ENCODE results near the gene TAB2.

Gene TAB2

DNA sequence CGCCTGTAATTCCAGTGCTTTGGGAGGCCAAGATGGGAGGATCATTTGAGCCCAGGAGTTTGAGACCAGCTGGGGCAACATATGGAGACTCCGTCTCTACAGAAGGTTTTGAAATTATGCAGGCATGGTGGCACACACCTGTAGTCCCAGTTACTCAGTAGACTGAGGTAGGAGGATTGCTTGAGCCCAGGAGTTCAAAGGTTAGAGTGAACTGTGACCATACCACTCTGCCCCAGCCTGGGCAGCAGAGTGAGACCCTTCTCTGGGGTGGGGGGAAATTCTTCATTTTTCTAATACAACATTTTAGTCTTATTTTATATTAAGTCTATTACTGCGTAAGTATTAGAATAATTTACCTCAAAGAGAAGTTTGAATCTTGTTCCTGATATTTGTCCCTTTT is 62.5 kb downstream of the TAB2 start:
- no peak for DNase-seq

DNA sequence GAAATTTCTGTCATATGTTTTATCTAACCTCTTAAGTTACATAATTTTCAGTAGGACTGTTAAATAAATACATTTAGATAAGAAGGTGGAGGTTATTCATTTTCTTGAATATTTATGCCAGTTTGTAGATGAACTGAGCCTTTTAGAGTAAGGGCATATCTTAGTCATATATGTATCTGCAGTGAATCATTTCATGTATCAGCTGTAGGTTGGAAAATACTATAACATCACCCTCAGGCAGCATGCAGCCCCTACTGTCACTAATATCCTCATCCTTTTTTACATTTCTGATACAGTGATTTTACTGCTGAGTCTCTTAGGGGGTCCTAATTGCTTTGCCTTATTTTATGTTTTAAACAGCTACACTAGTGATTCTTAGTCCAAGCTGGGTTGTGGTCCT is 63.0 kb downstream of the TAB2 start:
- DNase-seq: no peak

DNA sequence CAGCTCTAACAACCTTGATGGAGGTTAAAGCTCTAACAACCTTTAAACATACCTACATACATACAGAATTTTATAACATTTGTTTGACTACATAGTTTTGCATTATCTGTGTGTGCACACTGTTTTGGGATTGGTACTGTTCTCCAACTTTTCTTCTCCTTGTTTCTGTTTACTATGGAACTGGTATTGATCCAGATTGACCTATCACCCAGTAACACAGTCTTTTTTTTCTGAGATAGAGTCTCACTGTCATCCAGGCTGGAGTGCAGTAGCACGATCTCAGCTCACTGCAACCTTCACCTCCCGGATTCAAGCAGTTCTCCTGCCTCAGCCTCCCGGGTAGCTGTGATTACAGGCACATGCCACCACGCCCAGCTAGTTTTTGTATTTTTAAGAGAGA is 65.9 kb downstream of the TAB2 start:
- DNase-seq: no peak

DNA sequence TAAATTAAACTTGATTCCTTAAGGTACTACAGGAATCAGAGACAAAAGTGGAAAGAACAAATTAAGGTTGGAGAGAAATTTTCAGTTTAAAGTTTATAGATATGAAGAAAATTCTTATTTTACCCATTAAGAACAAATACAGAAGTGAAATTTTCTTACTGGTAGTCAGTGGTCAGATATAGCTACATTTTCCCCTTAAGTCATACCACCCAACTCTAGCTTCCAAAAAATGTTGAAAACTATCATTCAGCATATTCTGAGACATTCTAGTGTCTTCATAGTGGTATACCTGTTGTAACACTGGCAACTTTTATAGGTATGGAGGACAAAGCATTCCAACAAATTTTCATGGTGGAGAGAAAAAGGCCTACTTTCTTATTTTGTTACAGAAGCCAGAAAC is 67.0 kb downstream of the TAB2 start:
- no peak for DNase-seq

DNA sequence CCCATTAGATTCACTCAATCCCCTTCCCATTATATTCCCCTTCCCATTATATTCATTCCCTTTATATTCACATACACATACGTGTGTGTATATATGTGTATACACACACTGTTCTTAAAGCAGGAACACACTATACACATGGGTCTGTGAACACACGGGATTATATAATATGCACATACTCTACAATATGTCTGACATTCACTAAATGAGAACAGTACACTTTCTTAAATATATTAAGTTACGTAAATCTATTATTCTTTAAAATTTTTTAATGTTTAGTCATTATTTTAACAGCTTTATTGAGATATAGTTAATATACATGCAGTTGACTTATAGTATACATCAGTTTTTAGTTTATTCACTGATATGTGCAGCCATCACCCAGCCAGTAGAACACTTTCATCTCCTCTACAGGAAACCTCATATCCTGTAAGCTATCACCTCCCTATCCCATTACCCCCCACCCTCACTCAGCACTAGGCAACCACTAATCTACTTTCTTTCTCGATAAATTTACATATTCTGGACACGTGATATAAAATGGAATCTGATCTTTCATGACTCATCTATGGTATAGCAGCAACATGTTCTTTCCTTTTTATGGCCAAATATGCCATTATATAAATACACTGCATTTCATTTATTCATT is 68.6 kb downstream of the TAB2 start:
- DNase-seq: no peak

DNA sequence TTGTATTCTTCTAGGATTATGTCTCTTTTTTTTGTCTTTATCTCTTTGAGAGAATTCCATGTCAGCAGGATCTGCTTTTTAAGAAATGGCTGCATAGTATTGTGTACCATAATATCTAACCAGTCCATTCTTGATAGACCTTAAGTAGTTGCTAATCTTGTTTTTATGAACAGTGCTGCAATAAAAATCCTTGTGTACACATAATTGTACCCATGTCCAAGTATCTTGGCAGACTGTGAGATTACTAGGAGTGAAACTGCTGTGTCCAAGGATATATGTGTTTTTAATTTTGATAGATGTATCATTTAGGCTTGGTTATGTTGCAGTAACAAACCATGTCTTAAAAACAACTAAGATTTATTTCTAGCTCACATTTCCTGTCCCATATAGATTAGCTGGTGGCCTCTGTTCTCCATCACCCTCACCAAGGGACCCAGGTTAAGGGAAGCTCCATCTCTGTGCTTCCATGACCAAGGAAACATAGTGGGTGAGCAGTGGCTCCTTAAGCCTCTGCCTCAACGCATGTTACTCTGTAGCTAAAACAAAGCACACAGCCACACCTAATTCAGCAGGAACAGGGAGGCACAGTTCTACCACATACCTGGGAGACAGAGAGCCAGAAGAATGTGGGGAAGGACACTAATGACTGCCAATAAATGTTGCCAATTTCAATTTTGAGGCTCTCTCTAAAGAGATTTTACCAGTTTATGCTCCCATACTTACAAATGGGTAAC is 70.4 kb downstream of the TAB2 start:
- no peak for DNase-seq

DNA sequence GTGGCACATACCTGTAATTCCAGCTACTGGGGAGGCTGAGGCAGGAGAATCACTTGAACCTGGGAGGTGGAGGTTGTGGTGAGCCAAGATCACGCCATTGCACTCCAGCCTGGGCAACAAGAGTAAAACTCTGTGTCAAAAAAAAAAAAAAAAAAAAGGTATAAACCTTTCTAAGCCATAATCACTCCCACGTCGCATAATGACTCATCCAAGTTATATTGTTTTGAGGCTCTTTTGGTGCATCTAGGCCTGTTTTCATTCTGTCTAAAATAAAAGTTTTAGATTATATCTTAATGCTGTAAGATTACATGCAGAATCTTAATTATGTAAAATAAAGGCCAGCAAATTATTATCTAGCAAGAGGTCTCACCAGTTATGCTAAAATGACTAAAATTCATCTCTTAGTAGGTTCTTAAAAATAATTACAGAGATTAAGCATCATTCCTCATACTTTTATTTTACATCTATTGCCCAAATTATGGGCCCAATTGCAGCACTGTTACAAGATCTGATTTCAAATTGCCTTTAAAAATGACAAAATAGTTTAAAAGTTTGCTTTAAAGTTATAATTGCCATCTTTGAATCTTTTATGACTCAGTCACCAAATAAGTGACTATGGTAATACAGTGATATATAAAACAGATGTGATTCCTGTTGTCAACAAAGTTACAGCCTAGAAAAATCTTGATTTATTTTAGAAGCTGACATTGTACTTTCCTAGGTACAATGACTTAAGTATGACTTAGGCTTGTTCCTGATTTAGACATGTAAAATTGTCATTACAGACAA is 72.2 kb downstream of the TAB2 start:
- no peak for DNase-seq

DNA sequence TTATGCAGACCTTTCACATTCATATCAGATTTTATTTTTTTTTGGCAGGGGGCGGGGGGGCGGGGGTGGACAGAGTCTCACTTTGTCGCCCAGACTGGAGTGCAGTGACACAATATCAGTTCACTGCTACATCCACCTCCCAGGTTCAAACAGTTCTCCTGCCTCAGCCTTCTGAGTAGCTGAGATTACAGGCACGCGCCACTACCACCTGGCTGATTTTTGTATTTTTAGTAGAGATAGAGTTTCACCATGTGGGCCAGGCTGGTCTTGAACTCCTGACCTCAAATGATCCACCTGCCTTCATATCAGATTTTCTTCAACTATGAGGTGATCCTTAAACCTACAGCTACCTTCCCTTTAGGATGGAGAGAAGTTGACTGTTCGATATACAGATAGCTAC is 74.6 kb downstream of the TAB2 start:
- no peak for DNase-seq

DNA sequence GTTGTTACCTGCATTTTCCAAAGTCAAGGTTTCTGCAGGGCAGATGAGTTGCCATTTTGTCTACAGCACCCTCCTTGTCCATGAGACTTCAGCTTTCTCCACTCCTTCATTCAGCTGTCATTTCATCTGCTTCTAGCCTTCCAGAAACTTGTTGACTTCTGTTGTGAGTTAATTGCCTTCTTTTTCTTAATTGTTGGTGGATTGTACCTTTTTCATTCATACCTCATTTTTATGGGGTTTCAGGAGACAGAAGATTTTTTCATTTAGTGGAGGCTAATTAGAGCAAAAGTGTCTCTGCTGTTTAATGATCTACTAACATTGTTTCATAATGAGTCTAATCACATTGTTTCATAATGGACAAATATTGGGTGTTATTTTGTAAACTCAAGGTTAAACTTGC is 75.0 kb downstream of the TAB2 start:
- no peak for DNase-seq

DNA sequence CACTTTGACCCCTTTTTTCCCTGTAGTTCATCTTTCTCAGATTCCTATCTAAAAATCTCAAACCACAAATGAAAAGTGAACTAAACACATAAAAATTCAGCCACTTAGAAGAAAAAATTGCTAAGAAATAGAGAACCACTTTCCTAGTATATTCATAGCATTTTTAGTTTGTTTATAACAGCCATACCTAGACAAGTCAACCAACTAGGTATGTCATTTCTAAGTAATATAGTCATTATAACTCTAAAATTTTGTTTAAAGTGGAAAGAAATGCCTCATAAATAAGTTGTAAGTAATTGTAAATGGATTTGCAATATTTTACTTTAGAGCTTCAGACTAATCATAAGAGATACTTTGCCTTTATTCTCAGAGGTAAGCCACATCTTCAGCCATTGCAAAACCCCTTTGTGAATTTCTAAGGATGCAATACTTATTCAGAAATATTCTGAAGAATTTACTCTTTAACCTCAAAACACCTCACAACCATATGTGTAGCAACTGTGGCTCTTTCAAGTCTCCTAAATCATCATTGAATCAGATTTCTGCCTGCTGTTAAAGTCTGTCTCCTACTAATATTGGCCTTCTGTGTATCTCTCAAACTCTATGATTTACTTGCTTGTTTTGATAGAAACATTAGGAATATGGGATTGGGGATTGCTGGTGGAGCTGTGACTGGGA is 75.6 kb downstream of the TAB2 start:
- DNase-seq: no peak

DNA sequence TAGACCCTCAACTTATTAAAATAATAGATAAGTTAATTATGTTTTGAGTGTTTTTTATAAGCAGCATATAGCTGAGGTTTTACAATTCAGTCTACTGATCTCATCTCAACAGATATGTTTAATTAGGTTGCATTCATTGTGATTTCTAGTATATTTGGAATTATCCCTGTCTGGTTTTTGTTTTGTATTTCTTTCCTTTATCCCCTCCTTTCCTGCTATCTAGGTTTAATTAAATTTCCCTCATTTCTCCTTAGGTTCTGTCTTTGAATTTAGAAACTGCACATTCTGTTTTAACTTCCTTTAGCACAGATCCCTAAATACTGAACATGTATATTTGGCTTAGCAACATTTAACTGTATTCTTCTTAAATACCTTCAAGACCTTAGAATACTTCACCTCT is 77.7 kb downstream of the TAB2 start:
- no peak for DNase-seq

DNA sequence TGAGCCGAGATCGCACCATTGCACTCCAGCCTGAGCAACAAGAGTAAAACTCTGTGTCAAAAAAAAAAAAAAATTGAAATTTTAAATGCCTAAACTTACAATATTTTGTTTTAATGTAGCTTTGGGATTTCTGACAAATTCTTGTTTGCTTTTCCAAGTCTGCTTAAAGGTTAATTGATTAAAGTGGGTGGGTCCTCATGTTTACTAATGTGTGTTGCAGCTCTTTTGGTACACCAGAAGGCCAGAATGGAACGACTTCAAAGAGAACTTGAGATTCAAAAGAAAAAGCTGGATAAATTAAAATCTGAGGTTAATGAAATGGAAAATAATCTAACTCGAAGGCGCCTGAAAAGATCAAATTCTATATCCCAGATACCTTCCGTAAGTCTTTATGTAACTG is 79.9 kb downstream of the TAB2 start:
- DNase-seq: no peak

DNA sequence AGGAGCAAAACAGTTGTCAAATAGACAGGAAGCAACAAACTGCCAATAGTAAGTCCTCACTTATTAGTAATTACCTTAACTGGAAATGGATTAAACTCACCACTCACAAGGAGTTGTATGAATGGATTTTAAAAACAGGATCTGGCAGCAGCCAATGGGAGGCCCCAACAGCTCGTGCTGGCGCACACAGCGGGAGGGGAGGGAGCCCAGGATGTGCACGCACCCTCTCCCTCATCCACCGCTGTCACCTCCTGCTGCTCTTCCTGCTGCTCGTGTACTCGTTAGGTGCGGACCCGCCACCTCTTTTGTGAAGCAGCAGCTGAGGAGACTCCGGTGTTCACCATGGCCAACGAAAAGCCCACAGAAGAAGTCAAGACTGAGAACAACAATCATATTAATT is 82.5 kb downstream of the TAB2 start, which contains the start of gene SUMO4:
SUMO4 (plus strand) TSS at position 213 of the 400 bp plus-strand sequence; CDS start at position 343, 130 bp downstream.
- DNase-seq: no peak

DNA sequence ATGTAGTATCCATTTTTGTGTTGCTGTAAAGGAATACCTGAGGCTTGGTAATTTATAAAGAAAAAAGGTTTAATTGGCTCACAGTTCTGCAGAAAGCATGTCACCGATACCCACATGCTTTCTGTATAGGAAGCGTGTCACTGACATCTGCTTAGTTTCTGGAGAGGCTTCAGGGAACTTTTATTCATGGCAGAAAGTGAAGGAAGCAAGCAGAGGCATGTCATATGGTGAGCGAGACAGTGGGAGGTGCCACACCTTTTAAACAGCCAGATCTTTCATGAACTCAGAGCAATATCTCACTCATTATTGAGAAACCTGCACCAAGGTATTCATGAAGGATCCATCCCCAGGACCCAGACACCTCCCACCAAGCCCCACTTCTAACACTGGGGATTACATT is 86.0 kb downstream of the TAB2 start:
- DNase-seq: no peak

DNA sequence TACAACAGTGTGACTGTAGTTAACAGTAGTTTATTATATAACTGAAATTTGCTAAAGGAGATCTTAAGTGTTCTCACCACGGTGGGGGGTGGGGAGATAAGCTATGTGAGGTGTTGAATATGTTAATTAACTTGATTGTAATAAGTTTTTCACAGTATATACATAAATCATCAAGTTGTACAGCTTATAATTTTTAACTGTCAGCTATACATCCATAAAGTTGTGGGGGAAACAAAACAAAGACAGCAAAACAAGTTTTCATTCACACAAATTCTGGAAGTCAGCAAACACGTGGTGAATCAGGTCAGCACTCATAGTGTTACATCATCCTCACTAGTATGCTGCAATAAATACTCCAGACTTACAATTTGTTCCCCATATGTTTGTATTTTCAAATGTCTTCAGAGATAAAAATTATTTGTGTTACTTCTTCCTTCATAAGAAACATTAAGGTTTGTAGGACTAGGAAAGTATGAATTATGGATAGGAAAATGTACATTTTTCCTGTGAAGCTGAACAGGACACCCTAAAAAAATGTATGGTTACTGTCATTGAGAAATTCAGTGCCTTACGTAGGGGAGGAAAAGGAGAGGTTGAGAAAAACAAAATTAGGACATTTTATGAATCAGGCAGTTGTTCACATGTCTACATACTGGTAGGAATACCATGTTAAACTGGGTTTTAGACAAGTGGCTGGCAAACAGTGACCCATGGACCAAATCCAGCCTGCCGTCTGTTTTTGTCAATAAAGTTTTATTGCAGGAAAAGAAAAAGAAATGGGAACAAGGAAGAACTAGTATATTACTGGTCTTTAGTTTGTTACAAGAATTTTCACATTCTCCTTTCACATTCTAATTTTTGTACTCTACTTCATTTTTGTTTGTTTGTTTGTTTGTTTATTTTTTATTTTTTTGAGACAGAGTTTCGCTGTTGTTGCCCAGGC is 88.6 kb downstream of the TAB2 start:
- no peak for DNase-seq

DNA sequence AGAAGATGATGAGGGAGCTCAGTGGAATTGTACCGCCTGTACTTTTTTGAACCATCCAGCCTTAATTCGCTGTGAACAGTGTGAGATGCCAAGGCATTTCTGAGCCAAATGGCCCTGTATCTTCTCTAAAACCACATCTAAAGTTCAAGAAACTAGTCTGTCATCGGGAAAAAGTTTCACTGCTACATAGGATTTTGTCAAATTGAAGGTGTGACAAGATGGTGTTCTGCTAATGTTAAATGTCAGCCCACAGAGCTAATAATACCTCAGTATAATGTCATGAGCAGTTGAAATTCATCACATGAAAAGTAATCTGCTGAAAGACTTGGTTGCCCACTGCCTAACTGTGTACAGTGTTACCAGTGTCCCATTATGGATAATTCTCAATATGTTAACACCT is 92.1 kb downstream of the TAB2 start:
- no peak for DNase-seq

DNA sequence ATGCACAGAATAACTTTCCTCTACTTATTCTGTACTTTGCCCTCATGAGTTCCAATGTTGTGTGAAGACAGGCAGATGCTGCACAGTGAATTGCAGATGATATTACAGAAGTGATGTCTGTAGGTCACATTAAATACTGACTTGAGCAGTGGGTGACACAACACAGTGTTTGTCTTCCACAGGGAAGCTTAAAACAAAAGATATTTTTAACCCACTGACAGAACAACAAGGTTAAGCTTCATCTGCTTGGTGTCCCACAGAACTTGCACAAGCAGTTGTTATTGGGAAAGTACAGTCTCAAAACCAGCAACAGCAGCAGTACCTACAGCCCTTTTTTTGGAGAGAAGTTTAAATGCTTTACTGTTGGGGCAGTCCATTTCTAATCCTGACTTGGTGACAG is 93.0 kb downstream of the TAB2 start:
- no peak for DNase-seq

DNA sequence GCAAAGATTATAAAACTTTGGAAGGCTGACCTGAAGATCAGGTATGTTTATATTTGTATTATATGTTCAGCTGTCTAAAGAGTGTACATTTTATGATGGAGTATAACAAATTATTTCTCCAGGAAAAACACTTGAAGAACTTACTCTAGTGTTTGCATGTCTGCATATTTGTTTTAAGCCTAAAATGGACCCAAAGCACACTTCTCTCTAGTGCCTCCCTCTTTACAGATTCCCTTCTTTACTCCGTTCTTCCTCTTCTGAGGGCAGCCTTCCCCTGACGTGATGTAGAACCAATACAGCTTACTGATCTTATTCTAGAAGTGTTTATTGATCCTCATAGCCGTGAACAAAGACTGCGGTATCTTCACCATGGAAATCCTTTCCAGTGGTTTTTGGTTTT is 96.5 kb downstream of the TAB2 start:
- no peak for DNase-seq

DNA sequence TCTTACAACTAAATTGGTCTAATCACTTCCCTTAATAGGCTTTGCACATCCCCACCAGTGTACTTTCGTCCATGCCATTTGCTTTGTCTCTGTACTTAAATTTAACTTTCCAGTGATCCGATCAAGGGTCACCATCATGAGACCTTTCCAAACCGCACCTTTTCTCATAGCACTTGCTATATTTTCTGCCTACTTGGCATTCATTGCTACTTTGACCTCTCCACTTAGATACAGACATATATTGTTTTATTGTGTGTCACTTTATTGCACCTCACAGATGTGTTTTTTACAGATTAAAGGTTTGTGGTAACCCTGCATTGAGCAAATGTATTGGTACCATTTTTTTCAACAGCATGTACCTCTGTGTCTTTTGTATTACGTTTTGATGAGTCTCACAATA is 97.3 kb downstream of the TAB2 start:
- no peak for DNase-seq

DNA sequence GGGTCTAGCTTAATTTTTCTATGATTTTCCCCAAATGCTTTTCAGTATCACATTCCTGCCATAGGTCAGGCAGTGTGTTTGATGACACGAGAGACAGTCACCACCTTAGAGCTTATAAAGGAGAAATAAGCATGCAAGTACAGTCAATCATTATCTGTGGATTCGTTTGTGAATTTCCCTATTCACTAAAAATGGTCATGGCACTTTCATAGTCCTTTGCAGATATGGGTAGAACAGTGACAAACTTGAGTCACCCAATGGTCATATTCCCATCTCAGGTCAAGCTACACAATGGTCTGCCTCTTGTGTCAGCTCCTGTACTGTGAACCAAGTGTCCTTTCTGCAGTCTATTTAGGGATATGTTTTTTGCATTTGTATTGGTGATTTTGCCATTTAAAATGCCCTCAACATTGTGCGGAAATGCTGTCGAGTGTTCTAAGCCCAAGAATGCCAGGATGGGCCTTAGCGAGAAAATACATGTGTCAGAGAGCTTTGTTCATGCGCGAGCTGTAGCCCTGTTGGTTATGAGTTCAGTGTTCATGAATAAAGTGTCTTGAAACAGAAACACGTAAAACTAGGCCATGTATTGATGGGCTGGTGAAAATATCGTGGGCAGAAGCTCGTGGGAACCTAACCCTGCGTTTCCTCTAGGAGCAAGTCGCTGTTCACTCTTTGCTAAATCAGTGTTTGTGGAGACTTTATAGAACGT is 102.3 kb downstream of the TAB2 start:
- no peak for DNase-seq

DNA sequence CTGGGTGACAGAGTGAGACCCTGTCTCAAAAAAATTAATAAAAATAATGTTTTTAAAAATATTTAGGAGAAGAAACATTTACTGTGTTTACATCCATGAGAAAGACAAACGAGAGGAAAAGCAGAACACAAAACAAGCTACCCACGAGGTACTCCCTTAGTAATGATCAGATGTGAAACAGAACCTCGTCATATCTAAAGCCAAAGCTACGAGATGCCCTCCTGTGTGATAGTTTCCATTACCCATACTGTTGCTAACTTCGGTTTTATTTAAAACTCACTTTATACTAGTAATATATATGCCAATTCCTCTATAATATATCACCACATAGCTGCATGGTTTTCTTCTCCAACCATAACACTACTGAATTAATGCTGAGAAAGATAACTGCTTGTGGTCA is 103.6 kb downstream of the TAB2 start:
- DNase-seq: no peak

DNA sequence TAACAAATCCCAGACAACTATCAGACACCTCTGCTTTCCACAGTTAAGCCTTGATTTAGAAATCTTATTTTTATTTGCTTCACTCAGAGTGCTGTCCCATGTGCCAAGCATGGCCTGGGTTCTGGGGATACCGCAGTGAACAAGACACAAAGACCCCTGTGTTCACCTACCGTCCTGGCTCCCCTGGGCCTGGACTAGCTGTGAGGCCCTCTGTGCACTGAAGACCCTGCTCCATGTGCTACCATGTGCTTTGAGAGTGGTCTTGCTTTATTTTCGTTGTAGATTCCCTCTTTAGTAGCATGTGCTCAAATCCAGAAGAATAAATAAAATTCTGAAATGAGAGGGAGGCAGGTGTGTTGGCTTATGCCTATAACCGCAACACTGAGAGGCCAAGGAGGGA is 105.1 kb downstream of the TAB2 start:
- no peak for DNase-seq
